Measurements from ENCODE around the gene HECW1.

DNA sequence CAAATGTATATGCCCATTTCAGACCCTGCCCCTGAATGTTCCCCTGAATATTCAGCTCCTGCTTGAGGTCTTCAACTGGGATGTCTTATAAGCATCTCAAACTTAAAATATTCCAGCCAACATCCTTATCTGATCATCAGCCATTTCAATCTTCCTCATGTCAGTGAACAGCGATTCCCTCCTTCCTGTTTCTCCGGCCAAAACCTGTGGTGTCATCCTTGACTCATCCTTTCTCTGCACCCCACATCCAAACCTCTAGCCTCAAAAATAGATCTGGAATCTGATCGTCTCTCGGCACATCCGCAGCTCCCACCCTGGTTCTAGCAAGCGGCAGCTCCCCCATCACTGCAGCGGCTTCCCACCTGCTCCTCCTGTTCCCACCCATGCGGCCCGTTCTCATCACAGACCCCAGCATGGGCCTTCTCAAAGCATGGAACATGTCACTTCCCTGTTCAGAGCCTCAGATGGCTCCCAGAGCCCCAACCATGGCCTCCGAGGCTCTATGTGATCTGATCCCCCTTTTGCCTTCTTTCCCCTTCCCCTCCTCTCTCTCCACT lies 165.7 kb downstream of the HECW1 start:
- TF ChIP-seq, protein P1, sequence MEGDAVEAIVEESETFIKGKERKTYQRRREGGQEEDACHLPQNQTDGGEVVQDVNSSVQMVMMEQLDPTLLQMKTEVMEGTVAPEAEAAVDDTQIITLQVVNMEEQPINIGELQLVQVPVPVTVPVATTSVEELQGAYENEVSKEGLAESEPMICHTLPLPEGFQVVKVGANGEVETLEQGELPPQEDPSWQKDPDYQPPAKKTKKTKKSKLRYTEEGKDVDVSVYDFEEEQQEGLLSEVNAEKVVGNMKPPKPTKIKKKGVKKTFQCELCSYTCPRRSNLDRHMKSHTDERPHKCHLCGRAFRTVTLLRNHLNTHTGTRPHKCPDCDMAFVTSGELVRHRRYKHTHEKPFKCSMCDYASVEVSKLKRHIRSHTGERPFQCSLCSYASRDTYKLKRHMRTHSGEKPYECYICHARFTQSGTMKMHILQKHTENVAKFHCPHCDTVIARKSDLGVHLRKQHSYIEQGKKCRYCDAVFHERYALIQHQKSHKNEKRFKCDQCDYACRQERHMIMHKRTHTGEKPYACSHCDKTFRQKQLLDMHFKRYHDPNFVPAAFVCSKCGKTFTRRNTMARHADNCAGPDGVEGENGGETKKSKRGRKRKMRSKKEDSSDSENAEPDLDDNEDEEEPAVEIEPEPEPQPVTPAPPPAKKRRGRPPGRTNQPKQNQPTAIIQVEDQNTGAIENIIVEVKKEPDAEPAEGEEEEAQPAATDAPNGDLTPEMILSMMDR (IDR thresholded peaks at IDR 0.05) = no peak
- TF ChIP-seq POLR2A (IDR thresholded peaks at IDR 0.05) = no peak

Measured in lower leg skin (tissue), 3 donors.